ENCODE data around the gene RPUSD2.

GRCh38 chr15:40545457-40545856, 23.6 kb upstream of the RPUSD2 start:
- TF ChIP-seq CTCF (IDR thresholded peaks at IDR 0.05; ENCODE audit: insufficient read depth, low read depth, low read length), result no peak
- no peak for TF ChIP-seq EZH2 (IDR thresholded peaks at IDR 0.05; ENCODE audit: insufficient read depth, low read length)

Measured in astrocyte (in vitro differentiated cells and primary cell).